Measurements from ENCODE around the gene CLTB. TPM values are rescaled to one million over a fixed set of nuclear protein-coding genes. Genes with fewer than 3 reads are reported as not detected.

The CLTB gene
- total and polyA plus RNA-seq, 2 of the 8 experiments (the other 6 are each of a cell fraction or from before 2014, with no cell fraction given): 25.9 to 34.9 TPM

- no peak for TF ChIP-seq RXRA (IDR thresholded peaks at IDR 0.05; ENCODE audit: insufficient read depth, low read depth, low read length)
- TF ChIP-seq KDM1A (IDR thresholded peaks at IDR 0.05; ENCODE audit: borderline replicate concordance, low read length): no peak
- TF ChIP-seq BACH1 (IDR thresholded peaks at IDR 0.05; ENCODE audit: low read length): no peak
- TF ChIP-seq CREB1 (IDR thresholded peaks at IDR 0.05): peak; percentile 62
- peak; percentile 80 for TF ChIP-seq KDM4A (IDR thresholded peaks at IDR 0.05; ENCODE audit: low read depth, low read length, severe bottlenecking)
- no peak for TF ChIP-seq BCL11A (IDR thresholded peaks at IDR 0.05; ENCODE audit: low read depth in 2 of 2, low read length in 2 of 2)
- TF ChIP-seq CTBP2 (IDR thresholded peaks at IDR 0.05; ENCODE audit: borderline replicate concordance, insufficient read depth, insufficient read length, low read length): no peak
- TF ChIP-seq ZNF274 (IDR thresholded peaks at IDR 0.05; ENCODE audit: borderline replicate concordance, extremely low read depth, low read length): no peak
- TF ChIP-seq RFX5 (IDR thresholded peaks at IDR 0.05; ENCODE audit: borderline replicate concordance, low read depth, low read length): 0 out of 2 replicates have a peak, but pooled peaks have one; percentile 8
- no peak for TF ChIP-seq SP2 (IDR thresholded peaks at IDR 0.05; ENCODE audit: low read length)
- no peak for TF ChIP-seq TEAD4 (IDR thresholded peaks at IDR 0.05; ENCODE audit: low read depth, low read length)
- TF ChIP-seq ATF3 (IDR thresholded peaks at IDR 0.05; ENCODE audit: insufficient read depth, low read depth, low read length): no peak
- no peak for TF ChIP-seq FOSL1 (IDR thresholded peaks at IDR 0.05; ENCODE audit: insufficient read depth, low read depth, low read length)
- peak in 1 of 2 experiments; percentile 66; a peak in 1 of 3 replicates for TF ChIP-seq EP300 (IDR thresholded peaks at IDR 0.05; ENCODE audit: borderline replicate concordance in 1 of 2, low read depth in 2 of 2, low read length in 2 of 2)
- TF ChIP-seq TCF12 (IDR thresholded peaks at IDR 0.05; ENCODE audit: low read depth, low read length): no peak
- peak; percentile 13; the same call in 1 of the 2 replicates for TF ChIP-seq GTF2F1 (IDR thresholded peaks at IDR 0.05; ENCODE audit: borderline replicate concordance, low read depth, low read length)
- TF ChIP-seq EGR1 (IDR thresholded peaks at IDR 0.05; ENCODE audit: borderline replicate concordance, low read depth, low read length): no peak
- TF ChIP-seq SRF (IDR thresholded peaks at IDR 0.05; ENCODE audit: low read depth, low read length): 0 out of 2 replicates have a peak, but pooled peaks have one; percentile 17
- peak; percentile 95 for TF ChIP-seq PHF8 (conservative IDR thresholded peaks at IDR 0.05; ENCODE audit: low read depth, low read length)
- no peak for TF ChIP-seq CEBPB (IDR thresholded peaks at IDR 0.05; ENCODE audit: low read depth, low read length)
- 0 out of 2 replicates have a peak, but pooled peaks have one; percentile 32 for TF ChIP-seq RBBP5 (IDR thresholded peaks at IDR 0.05; ENCODE audit: borderline replicate concordance, low read depth, low read length)
- TF ChIP-seq SIRT6 (IDR thresholded peaks at IDR 0.05; ENCODE audit: low read length): no peak
- no peak for TF ChIP-seq MAFK (IDR thresholded peaks at IDR 0.05; ENCODE audit: low read depth, low read length)
- no peak for TF ChIP-seq CHD1 (IDR thresholded peaks at IDR 0.05; ENCODE audit: low read depth, low read length)
- no peak for TF ChIP-seq SUZ12 (IDR thresholded peaks at IDR 0.05; ENCODE audit: low read length)
Measured at GRCh38 chr5:176388444-176389134, 27.8 kb downstream of the CLTB start, which contains the start of the genes HIGD2A and NOP16 (continued).

All from H1 (cell line).